K562 (cell line): ENCODE results near the gene FTSJ1.

Experiments used
- MECOM ChIP-seq: fragments of 250-450 bp; sonication (Bioruptor Pico); IDR thresholded peaks from 2 replicates; pipeline ENCODE4 v1.8.0; 2022; ENCODE audit warnings: inconsistent platforms
- MTA1 ChIP-seq: fragments of 450-650 bp; IDR thresholded peaks from 2 replicates; pipeline ENCODE4 v1.6.1; 2017; ENCODE audit warnings: borderline replicate concordance
- NCOA1 ChIP-seq: fragments of 450-650 bp; IDR thresholded peaks from 2 replicates; pipeline ENCODE4 v1.6.1; 2016; ENCODE audit warnings: low read depth
- TCF15 ChIP-seq: fragments of 250-450 bp; sonication (Bioruptor Pico); IDR thresholded peaks from 2 replicates; pipeline ENCODE4 v1.8.0; 2022; ENCODE audit warnings: moderate library complexity, mild to moderate bottlenecking, inconsistent platforms
- ZNF551 ChIP-seq: fragments of 250-450 bp; sonication (Bioruptor Pico); IDR thresholded peaks from 2 replicates; pipeline ENCODE4 v1.5.0; 2021; ENCODE audit warnings: mild to moderate bottlenecking, moderate library complexity

- TF ChIP-seq ZNF551 (CRISPR knock-in tag) (no peak), NCOA1 (peak; percentile 66; the same call in 1 of the 2 replicates), MTA1 (no peak), TCF15 (CRISPR knock-in tag) (no peak), MECOM (CRISPR knock-in tag) (no peak)
Measured at GRCh38 chrX:48508400-48509244, 32.6 kb downstream of the FTSJ1 start, which contains the start of gene PORCN.
